ENCODE measurements around the gene HHAT. TPM values are rescaled to one million over a fixed set of nuclear protein-coding genes. Genes with fewer than 3 reads are reported as not detected.

HHAT gene
- total and polyA plus RNA-seq, 2 of the 4 experiments (the other 2 are of a cell fraction): 1.7 to 2.5 TPM

DNA sequence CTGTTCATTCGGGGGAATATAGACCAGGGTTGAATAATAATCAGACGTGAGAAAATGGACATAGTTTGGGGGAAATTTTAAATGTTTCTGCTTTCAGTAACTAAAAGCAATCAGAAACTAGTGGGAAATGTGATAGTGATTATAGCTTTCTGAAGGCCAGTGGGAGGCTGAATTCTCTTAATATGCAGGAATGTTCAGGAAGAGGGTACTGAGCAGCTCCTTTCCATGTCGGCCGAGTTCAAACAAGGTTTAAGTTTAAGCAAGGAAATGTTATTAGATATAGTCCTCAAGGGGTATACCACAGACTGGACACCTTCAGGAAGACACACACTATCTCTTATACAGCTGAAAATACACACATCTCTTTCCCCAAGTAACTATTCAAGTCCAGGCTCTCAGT lies 105.5 kb downstream of the HHAT start:
- dilution Hi-C loops (cut with HindIII; ENCODE audit: low sequenced_read_pairs, unreplicated experiment) (no loop called here), intact Hi-C loops (cut with micrococcal nuclease) (no loop called here), in situ Hi-C loops (cut with MboI; ENCODE audit: low sequenced_read_pairs) (no loop called here)
- Histone ChIP-seq H3K23ac (ENCODE audit: low read depth, low read length) (no peak overlapping the region; the same call in 1 of the 2 replicates), H4K20me1 (ENCODE audit: insufficient read depth, low read length) (no peaks in the 10 kb centered on the region), H2BK20ac (ENCODE audit: low read depth, low read length) (peak overlapping the region; percentile 20; the same call in 1 of the 2 replicates), H3K79me1 (ENCODE audit: low read depth in 1 of 2, low read length in 2 of 2) (0 out of 4 replicates have a peak, but pooled peaks cover 0 to 3% of the 10 kb centered on the region in 2 experiments), H2BK15ac (ENCODE audit: low read depth, low read length) (no peak overlapping the region), H2AFZ (replicated peaks; ENCODE audit: low read length, poor library complexity) (no peak overlapping the region), H2BK120ac (ENCODE audit: low read depth, low read length) (peak overlapping the region; percentile 25), H4K91ac (ENCODE audit: insufficient read depth, low read depth, low read length) (peak overlapping the region; percentile 24; the same call in 1 of the 2 replicates), H3K9me3 (ENCODE audit: control insufficient read depth, insufficient read depth, low read length) (no peaks in the 10 kb centered on the region), H3K4me1 (ENCODE audit: control insufficient read depth, insufficient read depth, low read length) (peaks cover 5% of the 10 kb centered on the region; the same call in 1 of the 2 replicates), H2AK9ac (replicated peaks; ENCODE audit: low read depth, low read length, poor library complexity) (no peak overlapping the region), H3K9me1 (ENCODE audit: insufficient read depth, low read length) (peaks cover 4% of the 10 kb centered on the region; the same call in 1 of the 2 replicates), H3K36me3 (ENCODE audit: control insufficient read depth, insufficient read depth, low read length) (no peaks in the 10 kb centered on the region), H3K4me3 (ENCODE audit: insufficient read depth, low read depth, low read length) (no peak overlapping the region), H3K4ac (ENCODE audit: low read depth, low read length) (no peak overlapping the region), H2AK5ac (ENCODE audit: low read depth, low read length) (no peak overlapping the region), H3K27ac (ENCODE audit: insufficient read depth, low read length) (no peak overlapping the region), H3K4me2 (ENCODE audit: low read depth, low read length) (no peak overlapping the region), H3K56ac (ENCODE audit: extremely low read depth, insufficient read depth, low read length) (no peak overlapping the region), H4K5ac (ENCODE audit: low read depth, low read length) (no peak overlapping the region), H3K18ac (ENCODE audit: low read depth, low read length) (peak overlapping the region; percentile 50; the same call in 1 of the 2 replicates), H3K27me3 (ENCODE audit: control insufficient read depth, insufficient read depth, low read length) (no peaks in the 10 kb centered on the region), H3K14ac (replicated peaks; ENCODE audit: low read depth, low read length) (no peak overlapping the region), H2BK5ac (ENCODE audit: low read depth, low read length, poor library complexity, severe bottlenecking) (no peak overlapping the region), H4K8ac (ENCODE audit: low read depth in 2 of 2, low read length in 2 of 2) (no peak overlapping the region), H3K9ac (ENCODE audit: low read depth, low read length) (no peak overlapping the region)
- ChIA-PET POLR2A (ENCODE audit: unreplicated experiment) (interaction anchor here (0.7 kb wide), 1 partner anchor 1000 kb away, joined by 4 read pairs; no protein-coding TSS in a partner anchor), CTCF (interaction anchor here (0.5 kb wide), 2 partner anchors 16 to 73 kb away, joined by 3 to 4 read pairs; no protein-coding TSS in a partner anchor)
- TF ChIP-seq POLR2A (IDR thresholded peaks at IDR 0.05; ENCODE audit: low read depth, low read length) (no peak), CHD1 (IDR thresholded peaks at IDR 0.05; ENCODE audit: low read depth, low read length) (no peak), RAD21 (IDR thresholded peaks at IDR 0.05; ENCODE audit: low read length) (no peak), FOS (IDR thresholded peaks at IDR 0.05; ENCODE audit: low read depth, low read length) (no peak), BHLHE40 (IDR thresholded peaks at IDR 0.05; ENCODE audit: low read depth, low read length) (no peak), MAZ (IDR thresholded peaks at IDR 0.05; ENCODE audit: borderline replicate concordance, low read depth, low read length) (no peak), RFX5 (IDR thresholded peaks at IDR 0.05; ENCODE audit: low read depth, low read length) (no peak), MXI1 (IDR thresholded peaks at IDR 0.05; ENCODE audit: borderline replicate concordance, low read depth, low read length) (no peak), CEBPB (IDR thresholded peaks at IDR 0.05; ENCODE audit: low read depth, low read length) (no peak), NFE2L2 (IDR thresholded peaks at IDR 0.05; ENCODE audit: low read depth, low read length) (no peak), SMC3 (IDR thresholded peaks at IDR 0.05; ENCODE audit: low read depth, low read length) (no peak), MAFK (IDR thresholded peaks at IDR 0.05; ENCODE audit: low read depth, low read length) (no peak), RCOR1 (IDR thresholded peaks at IDR 0.05; ENCODE audit: insufficient replicate concordance, low read length) (no peak)
- TF ChIP-seq, protein P1, sequence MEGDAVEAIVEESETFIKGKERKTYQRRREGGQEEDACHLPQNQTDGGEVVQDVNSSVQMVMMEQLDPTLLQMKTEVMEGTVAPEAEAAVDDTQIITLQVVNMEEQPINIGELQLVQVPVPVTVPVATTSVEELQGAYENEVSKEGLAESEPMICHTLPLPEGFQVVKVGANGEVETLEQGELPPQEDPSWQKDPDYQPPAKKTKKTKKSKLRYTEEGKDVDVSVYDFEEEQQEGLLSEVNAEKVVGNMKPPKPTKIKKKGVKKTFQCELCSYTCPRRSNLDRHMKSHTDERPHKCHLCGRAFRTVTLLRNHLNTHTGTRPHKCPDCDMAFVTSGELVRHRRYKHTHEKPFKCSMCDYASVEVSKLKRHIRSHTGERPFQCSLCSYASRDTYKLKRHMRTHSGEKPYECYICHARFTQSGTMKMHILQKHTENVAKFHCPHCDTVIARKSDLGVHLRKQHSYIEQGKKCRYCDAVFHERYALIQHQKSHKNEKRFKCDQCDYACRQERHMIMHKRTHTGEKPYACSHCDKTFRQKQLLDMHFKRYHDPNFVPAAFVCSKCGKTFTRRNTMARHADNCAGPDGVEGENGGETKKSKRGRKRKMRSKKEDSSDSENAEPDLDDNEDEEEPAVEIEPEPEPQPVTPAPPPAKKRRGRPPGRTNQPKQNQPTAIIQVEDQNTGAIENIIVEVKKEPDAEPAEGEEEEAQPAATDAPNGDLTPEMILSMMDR (conservative IDR thresholded peaks at IDR 0.05; ENCODE audit: low read depth, low read length): no peak
- TF ChIP-seq, protein P2, sequence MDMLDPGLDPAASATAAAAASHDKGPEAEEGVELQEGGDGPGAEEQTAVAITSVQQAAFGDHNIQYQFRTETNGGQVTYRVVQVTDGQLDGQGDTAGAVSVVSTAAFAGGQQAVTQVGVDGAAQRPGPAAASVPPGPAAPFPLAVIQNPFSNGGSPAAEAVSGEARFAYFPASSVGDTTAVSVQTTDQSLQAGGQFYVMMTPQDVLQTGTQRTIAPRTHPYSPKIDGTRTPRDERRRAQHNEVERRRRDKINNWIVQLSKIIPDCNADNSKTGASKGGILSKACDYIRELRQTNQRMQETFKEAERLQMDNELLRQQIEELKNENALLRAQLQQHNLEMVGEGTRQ (IDR thresholded peaks at IDR 0.05; ENCODE audit: low read depth, low read length): no peak
- TF ChIP-seq, protein P3, sequence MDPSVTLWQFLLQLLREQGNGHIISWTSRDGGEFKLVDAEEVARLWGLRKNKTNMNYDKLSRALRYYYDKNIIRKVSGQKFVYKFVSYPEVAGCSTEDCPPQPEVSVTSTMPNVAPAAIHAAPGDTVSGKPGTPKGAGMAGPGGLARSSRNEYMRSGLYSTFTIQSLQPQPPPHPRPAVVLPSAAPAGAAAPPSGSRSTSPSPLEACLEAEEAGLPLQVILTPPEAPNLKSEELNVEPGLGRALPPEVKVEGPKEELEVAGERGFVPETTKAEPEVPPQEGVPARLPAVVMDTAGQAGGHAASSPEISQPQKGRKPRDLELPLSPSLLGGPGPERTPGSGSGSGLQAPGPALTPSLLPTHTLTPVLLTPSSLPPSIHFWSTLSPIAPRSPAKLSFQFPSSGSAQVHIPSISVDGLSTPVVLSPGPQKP (IDR thresholded peaks at IDR 0.05; ENCODE audit: borderline replicate concordance, low read depth, low read length): no peak
- no peak for DNase-seq
- BruUV-seq (replicated peaks): no TSS peak
- 100% methylated on average over 2 of the region's 4 CpGs; no CpG with 5 or more reads in 1 of the 2 experiments for WGBS, 2 experiments (ENCODE audit: extremely low coverage in 2 of 2, insufficient read length in 1 of 2)
- ATAC-seq (ENCODE audit: low read depth): no peak
